WTC11 (cell line): ENCODE data around the gene GLI1.
"Not testable (repeated sequence)": the region's sequence is repeated elsewhere in the genome, so short reads cannot be mapped to it uniquely, and the experiment has no call there.

Source experiments
- CREB1 ChIP-seq: sonication (generic); formaldehyde crosslinking; IDR thresholded peaks from 2 replicates; pipeline ENCODE4 v1.8.0; 2023; ENCODE audit warnings: mild to moderate bottlenecking, missing genetic modification reagents
- FOXJ3 ChIP-seq: sonication (generic); formaldehyde crosslinking; IDR thresholded peaks from 2 replicates; pipeline ENCODE4 v1.9.0; 2021; ENCODE audit warnings: missing genetic modification reagents, mild to moderate bottlenecking, borderline replicate concordance
- FOXP1 ChIP-seq: sonication (generic); formaldehyde crosslinking; IDR thresholded peaks from 2 replicates; pipeline ENCODE4 v1.8.0; 2022; ENCODE audit warnings: missing genetic modification reagents, mild to moderate bottlenecking, moderate library complexity, borderline replicate concordance
- SMAD4 ChIP-seq: sonication (generic); formaldehyde crosslinking; IDR thresholded peaks from 2 replicates; pipeline ENCODE4 v1.8.0; 2022; ENCODE audit warnings: mild to moderate bottlenecking, missing genetic modification reagents
- ZNF263 ChIP-seq: sonication (generic); formaldehyde crosslinking; IDR thresholded peaks from 2 replicates; pipeline ENCODE4 v1.8.1; 2022; ENCODE audit warnings: low read depth, mild to moderate bottlenecking, moderate library complexity, missing genetic modification reagents
- TF ChIP-seq, protein P1 (sequence below): fragments of 250-450 bp; sonication (Bioruptor Pico); IDR thresholded peaks from 2 replicates; pipeline ENCODE4 v2.1.2; 2022; ENCODE audit warnings: mild to moderate bottlenecking, moderate library complexity
- TF ChIP-seq, protein P2 (sequence below): sonication (generic); formaldehyde crosslinking; IDR thresholded peaks from 2 replicates; pipeline ENCODE4 v1.8.1; 2023; ENCODE audit warnings: mild to moderate bottlenecking, missing genetic modification reagents
- TF ChIP-seq, protein P3 (sequence below): fragments of 200-600 bp; IDR thresholded peaks from 2 replicates; pipeline ENCODE4 v1.8.0; 2022; ENCODE audit warnings: antibody characterized with exemption
- TF ChIP-seq, protein P4 (sequence below): sonication (generic); formaldehyde crosslinking; IDR thresholded peaks from 2 replicates; pipeline ENCODE4 v1.8.0; 2022; ENCODE audit warnings: mild to moderate bottlenecking, missing genetic modification reagents

DNA sequence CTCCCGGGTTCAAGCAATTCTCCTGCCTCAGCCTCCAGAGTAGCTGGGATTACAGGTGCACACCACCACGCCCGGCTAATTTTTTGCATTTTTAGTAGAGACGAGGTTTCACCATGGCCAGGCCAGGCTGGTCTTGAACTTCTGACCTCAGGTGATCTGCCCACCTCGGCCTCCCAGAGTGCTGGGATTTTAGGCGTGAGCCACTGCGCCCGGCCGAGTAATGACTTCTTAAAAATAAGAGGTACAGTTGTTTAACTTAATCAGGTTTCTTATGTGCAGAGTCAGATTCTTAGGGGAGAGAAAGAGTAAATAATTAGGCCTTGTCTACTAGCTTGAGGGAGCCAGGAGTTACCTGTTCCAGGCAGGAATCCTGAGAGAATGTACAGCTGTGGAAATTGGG lies 54.7 kb downstream of the GLI1 start:
- TF ChIP-seq, protein P1, sequence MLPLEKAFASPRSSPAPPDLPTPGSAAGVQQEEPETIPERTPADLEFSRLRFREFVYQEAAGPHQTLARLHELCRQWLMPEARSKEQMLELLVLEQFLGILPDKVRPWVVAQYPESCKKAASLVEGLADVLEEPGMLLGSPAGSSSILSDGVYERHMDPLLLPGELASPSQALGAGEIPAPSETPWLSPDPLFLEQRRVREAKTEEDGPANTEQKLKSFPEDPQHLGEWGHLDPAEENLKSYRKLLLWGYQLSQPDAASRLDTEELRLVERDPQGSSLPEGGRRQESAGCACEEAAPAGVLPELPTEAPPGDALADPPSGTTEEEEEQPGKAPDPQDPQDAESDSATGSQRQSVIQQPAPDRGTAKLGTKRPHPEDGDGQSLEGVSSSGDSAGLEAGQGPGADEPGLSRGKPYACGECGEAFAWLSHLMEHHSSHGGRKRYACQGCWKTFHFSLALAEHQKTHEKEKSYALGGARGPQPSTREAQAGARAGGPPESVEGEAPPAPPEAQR (CRISPR knock-in tag) = not testable (repeated sequence)
- TF ChIP-seq, protein P2, sequence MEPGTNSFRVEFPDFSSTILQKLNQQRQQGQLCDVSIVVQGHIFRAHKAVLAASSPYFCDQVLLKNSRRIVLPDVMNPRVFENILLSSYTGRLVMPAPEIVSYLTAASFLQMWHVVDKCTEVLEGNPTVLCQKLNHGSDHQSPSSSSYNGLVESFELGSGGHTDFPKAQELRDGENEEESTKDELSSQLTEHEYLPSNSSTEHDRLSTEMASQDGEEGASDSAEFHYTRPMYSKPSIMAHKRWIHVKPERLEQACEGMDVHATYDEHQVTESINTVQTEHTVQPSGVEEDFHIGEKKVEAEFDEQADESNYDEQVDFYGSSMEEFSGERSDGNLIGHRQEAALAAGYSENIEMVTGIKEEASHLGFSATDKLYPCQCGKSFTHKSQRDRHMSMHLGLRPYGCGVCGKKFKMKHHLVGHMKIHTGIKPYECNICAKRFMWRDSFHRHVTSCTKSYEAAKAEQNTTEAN (CRISPR knock-in tag) = not testable (repeated sequence)
- not testable (repeated sequence) for TF ChIP-seq FOXP1, ZNF263, FOXJ3, SMAD4, CREB1 (CRISPR knock-in tag)
- TF ChIP-seq, protein P3, sequence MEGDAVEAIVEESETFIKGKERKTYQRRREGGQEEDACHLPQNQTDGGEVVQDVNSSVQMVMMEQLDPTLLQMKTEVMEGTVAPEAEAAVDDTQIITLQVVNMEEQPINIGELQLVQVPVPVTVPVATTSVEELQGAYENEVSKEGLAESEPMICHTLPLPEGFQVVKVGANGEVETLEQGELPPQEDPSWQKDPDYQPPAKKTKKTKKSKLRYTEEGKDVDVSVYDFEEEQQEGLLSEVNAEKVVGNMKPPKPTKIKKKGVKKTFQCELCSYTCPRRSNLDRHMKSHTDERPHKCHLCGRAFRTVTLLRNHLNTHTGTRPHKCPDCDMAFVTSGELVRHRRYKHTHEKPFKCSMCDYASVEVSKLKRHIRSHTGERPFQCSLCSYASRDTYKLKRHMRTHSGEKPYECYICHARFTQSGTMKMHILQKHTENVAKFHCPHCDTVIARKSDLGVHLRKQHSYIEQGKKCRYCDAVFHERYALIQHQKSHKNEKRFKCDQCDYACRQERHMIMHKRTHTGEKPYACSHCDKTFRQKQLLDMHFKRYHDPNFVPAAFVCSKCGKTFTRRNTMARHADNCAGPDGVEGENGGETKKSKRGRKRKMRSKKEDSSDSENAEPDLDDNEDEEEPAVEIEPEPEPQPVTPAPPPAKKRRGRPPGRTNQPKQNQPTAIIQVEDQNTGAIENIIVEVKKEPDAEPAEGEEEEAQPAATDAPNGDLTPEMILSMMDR = not testable (repeated sequence)
- TF ChIP-seq, protein P4, sequence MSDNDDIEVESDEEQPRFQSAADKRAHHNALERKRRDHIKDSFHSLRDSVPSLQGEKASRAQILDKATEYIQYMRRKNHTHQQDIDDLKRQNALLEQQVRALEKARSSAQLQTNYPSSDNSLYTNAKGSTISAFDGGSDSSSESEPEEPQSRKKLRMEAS (CRISPR knock-in tag) = not testable (repeated sequence)
